ENCODE measurements around the gene PPP2R2C.
A peak's percentile ranks its signal among the peaks of the same experiment; 100 is the strongest.

The PPP2R2C gene

DNA sequence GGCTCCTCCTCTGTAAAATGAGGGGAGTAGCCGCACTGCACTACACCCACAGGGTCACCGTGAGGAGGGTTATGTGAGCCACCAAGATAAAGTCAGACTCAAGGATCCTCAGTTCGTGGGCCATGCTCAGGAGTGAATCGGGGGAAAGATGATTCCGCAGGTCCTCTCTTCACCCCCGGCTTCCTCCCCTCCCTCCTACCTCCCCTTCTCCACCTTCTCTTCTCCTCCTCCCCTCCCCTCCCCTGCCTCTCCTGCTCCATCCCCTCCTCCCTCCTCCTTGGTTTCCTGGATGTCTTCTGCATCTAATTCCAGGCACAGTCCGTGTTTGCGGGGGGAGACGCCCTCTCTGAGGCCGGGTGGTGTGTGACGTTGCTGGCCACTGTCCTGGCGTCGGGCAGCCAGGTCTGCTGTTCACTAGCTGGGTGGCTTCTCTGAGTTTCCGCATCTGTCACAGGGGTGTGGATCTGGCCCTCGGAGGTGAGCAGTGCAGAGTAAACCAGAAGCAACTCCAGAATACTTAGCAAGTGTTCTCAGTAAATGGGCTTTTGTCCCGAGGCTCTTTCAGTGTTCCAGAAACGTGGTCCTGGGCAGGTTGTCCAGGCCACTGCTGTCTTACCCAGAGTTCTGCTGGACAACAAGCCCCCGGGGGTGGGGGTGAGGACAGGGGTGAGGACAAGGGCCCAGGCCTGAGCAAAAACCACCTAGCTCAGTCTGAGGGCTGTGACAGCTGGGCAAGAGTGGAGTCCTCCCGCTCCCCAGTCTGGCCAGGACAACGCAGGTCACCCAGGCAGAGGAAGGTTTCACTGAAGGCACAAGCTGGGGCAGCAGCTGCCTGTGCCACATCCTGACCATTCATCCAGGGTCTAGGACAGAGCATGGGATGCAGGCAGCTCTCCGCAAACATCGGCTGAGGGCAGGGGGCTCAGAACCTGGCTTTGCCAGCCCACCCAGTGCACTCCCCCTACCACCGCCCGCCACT lies 92.4 kb downstream of the PPP2R2C start:
- DNase-seq (ENCODE audit: low read depth) = no peak

DNA sequence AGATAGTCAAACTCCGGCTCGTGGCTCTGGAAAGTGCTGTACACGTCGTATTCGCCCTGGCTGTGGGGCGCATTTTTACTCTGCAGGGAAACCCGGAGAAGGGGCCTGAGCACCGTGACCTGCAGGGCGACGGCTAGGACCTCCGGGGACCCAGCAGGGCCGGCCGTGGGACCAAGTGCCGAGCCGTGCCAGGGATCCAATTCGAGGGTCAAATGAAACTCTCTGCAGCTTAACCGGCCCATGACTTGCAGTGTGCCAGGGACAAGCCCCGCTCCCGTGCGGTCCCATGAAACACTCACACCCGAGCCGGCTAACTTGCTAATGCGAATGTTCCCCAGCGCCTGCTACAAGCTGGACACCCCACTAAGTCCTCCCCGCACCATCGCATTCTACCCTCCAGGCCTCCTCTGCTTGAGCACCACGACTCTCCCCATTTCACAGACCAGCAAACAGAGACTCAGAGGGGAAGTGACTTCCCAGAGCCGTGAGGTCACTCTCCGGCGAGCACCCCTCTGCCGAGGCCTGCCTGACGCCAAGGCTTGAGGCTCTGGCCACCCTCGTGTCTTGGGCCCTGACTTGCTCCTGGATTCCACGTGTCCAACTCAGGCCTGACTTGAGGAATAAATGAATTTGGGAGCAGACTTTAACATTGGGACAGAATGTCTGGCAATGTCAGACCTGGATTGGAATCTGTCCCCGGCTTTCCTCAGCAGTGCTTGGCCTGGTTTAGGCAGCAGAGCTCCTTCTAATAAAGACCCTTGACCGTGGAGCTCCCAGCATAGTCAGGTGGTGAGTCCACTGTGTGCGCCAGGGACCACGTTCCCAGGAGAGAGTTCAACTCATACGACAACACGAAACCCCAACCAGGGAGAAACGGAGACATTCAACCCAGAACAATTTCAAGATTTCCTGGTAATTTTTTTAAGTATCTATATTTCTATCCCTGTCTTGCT lies 93.6 kb downstream of the PPP2R2C start:
- no peak for DNase-seq (ENCODE audit: low read depth)

DNA sequence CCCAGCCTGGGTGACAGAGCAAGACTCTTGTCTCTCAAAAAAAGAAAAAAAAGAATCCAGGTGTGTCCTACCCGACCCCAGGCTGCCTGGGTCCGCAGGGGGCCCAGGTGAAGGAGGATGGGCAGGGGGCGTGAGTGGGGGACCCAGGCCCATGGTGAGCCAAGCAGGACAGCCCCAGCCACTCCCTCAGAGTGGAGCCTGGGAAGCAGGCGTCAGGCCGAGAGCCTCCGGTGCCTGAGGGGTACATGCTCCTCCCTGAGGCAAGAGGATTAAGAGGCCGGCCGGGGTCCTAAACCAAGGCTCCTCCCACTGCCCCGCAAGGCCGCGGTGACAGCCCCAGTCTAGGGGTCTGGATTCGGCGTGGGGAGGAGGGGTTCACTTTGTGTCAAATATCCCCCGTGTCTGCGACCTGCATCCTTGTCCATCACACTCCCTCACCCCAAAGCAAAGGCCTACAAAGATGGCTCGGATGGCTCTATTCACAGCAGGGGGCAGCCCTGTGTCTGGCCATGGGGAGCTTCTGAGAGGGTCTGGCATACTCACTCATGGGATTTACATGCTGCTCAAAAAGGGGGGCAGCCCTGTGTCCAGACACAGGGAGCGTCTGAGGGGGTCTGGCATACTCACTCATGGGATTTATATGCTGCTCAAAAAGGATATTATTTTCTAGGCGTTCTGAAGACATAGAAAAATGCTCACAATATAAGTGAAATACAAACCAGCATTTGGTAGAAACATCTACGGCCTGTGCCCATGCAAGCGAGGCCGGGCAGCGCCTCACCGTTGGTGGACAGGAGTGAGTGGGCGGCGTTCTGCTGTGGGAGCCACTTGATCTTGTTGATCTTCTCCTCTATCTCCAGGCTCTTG lies 94.6 kb downstream of the PPP2R2C start:
- DNase-seq (ENCODE audit: low read depth) = no peak

DNA sequence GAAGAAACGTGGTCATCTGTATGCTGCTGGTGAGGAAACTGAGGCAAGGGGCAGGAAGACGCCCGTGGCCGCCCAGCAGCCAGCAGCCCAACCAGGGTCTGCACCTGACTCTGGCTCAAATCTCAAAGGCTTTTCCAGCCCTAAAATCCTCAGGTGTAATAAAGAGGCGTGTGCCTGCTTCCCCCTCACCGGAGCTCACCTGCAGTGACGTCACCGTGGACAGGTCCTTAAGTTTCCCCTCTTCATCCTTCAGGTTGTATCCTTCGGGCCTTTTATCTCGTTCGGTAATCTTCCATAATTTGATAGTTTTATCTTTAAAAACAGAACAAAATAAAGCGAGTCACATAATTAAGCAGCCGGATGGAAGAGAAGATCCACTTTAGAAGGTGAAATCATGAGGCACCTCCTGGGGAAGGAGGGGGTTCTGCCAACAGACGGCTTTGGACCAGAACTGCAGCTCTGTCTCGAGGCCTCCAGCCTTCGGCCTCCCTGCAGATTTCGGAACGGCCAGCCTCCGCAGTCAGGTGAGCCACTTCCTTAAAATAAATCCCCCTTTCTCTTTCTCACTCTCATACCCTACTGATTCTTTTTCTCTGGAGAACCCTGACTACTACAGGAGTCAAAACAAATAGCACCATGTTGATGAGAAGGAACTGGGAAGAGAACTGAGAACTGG lies 96.7 kb downstream of the PPP2R2C start:
- DNase-seq (ENCODE audit: low read depth) = no peak

DNA sequence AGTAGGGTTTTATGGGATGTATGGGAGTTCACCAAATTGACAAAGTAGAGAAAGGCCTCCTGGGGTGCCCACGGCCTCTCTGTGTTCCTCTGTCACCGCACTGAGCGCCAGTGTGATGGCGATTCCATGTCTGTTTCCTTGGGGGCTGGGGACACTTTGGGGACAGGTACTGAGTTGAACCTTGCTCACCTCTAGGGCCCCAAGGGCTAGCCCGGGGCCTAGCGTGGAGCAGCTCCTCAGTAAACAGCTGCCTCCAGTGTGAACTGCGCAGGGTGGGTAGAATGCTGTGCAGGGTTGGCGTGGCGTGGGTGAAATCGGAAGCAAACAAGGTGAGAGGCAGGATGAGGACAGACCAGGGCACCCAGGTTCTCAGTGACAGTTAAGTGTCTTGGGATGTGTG lies 97.8 kb downstream of the PPP2R2C start:
- no peak for DNase-seq (ENCODE audit: low read depth)

DNA sequence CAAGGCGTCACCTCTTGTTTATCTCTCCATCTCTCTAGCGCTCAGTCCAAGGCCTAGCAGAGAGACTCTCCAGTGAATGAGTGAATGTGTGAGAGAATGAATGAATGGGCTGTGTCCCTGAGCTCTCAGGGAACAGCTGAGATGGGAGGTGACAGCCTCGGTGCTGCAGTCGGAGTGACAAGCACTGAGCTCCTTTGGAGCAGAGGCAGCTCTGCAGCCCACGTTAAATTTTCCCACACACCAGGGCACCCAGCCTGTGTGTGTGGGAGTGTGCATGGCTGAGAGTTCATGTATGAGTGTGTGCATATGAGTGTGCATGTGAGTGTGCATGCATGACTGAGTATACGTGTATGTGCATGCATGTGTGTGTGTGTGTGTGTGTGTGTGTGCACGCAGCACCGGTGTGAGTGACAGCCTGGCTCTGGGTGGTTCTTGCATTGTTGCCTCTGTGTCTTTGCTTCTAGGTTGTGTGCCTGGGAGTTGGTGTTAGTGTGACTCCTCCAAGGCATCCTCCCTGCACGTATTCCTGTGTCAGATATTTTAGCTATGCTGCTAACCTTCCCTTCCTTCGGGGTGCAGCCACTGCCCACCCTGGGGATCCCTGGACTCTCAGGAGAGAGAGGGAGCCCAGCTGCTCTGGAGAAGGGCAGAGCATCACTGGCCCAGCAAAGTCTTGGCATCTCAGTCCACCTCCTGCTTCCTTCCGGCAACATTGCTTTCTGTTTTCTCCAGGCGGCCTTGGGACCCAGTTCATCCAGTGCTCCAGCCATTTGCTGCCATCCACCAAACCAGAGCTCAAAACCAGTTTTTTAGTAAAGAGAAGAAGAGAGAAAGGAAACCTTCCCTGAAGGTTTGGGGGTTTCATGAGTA lies 98.6 kb downstream of the PPP2R2C start:
- no peak for DNase-seq (ENCODE audit: low read depth)

DNA sequence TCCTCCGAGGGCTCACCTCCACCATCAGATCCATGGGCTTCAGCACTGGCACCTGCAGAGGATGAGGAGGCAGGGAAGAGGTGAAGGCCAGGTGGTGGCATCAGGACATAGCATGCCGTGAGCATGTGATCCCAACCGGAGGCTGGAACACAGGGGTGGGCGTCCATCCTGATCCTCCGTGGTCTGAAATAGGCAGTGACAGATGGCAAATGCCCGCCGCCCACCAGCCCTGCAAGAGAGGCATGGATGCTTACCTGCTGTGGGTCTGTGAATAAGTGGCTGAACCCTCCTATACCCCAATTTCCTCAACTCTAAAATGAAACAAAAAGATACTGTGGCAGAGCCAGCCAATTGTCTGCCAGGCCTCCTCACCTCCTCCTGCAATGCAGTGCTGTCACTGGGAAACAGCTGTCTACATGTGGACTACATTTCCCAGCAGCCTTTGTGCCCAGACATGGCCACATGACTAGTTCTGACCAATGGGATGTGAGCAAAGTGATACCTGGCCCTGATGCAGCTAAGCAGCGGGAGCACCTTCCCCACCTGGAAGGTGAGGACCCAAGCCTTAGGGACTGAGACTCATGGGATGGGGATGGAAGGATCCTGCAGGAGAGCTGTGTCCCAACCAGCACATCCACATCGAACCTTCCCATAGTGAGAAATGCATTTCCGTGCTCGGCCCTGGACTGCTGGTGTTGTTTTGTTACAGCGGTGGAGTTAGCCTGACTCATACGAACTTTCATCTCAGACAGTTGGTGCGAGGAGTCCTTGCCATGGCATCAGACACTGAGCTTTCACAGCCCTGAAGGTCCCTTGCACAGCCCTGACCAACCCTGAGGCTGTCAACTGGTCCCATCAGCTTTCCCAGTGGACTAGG lies 99.5 kb downstream of the PPP2R2C start:
- DNase-seq (ENCODE audit: low read depth) = peak; percentile 10

DNA sequence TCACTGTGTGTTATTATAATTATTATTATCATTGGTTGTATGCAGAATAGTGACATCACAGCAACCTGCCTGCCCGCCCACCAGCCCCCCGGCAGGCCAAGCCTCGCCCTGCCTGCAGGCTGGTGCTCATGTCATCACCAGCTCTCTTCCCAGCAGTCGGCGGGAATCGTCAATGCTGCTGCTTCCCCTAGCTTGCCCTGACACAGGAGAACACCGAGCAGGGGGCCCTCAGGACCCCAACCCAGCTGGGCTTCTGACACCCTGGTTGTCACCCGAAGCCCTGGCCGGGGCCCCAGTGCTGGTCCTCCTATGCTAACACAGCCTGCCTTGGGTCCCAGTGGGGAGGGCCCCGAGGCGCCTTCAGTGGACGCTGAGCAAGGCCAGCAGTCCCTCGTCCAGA lies 100.6 kb downstream of the PPP2R2C start:
- DNase-seq (ENCODE audit: low read depth) = no peak

DNA sequence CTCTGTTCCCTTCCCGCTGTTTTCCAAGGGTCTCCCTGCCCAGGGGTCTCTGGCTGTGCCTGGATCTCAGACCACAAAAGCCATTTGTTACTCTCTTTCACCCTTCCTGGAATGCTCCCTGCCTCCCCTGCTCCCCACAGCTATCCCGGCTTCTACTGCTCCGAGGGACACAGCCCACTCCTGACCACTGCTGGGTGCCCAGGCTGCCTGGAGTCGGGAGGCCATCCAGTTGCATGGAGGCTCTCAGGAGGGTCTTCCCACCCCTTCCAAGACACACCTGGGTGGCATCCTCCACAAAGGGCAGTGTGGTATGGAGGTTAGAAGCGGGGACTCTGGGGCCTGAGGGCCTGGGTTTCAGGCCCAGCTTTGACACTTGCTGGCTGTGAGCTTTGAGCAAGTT lies 101.1 kb downstream of the PPP2R2C start:
- no peak for DNase-seq (ENCODE audit: low read depth)

DNA sequence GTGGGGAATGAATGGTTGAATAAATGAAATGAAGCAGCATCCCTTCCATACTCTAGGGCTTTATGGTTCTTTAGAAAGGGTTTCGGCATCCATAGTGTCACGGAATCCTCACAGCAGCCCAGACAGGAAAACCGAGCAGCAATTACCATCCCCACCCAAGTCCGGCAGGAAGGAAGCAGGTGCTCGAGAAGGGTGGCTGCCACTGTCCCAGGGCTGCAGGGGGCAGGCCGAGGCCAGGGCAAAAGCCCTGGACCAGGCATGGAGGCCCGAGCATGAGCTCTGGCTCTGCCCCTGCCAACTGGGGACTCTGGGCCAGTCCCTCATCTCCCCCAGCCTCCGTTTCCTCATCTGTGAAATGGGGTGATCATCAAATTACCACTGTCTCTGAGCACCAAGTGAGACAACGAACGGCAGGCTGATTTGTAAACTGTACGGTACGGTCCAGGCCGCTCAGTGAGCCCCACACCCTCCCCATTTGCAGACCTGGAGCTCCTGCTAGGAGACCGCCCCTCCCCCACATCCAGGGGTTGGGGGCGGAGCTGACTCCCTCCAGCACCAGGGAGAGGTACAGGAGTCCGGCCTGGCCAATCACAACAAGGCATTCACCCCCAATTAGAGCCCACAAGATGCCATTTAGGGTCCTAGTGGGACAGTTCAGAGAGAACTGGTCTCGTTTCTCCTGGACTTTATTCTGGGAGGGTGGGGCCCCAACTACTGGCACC lies 102.3 kb downstream of the PPP2R2C start:
- DNase-seq (ENCODE audit: low read depth) = no peak

DNA sequence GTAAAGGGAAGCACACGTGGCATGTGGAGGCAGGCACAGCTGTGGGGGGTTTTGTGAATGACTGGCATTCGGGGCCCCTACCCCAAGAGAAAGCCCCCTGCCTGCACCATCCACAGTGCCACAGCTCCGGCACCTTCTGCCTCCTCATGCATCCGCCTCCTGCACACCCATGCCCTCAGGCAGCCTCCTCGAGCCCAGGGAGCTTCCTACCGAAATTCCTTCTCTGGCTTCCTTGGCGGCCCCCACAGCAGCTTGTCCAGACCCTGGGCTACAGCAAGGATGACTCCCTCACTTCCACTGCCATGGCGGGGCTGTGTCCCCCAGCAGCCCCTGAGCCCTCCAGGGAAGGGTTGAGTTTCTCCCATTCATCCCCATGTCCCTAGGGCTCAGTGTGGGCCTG lies 102.9 kb downstream of the PPP2R2C start:
- DNase-seq (ENCODE audit: low read depth) = no peak

DNA sequence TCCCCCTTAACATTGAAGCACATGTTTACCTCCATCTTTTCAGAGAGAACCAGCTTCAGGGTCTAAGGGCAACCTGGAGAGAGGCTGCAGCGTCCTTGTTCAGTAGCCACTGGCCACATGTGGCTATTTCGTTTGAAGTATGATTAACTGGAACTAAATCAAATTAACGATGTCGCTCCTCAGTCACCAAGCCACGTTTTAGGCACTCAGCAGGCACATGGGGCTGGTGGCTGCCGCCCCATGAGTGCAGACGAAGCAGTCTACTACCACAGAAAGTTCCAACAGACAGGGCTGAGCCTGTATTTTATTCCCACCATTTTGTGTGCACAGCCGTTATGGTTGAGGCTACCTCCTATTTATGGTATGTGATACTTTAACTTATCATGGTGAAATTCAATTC lies 103.4 kb downstream of the PPP2R2C start:
- no peak for DNase-seq (ENCODE audit: low read depth)

DNA sequence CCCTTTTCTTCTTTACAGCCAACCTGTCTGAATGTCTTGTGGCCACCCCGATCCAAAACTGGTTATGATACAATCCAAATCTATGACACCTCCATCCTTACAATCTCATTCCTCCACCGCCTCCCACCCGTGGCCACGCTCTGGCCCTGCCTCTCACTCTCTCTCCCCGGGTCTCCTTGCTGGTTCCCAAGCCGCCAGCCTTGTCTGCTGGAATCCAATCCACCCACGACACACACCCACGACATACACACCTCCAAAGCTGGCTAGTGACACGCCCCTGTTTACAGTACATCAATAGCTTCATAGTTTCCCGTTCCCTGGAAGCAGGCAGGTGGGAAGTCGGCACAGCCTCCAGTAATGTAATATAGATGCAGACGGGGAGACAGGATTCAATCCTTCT lies 103.8 kb downstream of the PPP2R2C start:
- no peak for DNase-seq (ENCODE audit: low read depth)

DNA sequence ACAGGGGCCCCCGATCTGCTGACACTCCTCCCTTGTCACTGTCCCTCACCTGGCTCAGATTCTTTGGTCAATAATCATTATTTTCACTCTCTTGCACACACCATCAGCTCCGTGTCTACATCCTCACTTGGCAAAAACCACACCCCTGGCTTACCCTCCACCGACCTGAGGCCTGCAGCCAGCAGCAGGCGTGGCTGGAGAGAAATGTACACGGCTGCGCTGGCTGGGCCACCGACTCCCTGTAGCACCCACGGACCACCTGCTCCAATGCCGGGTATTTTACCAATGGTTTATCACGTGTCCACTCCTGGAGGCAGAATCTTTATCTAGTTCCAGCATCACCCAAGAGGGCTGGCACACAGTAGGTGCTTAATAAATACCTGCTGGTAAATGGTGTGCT lies 104.3 kb downstream of the PPP2R2C start:
- no peak for DNase-seq (ENCODE audit: low read depth)

DNA sequence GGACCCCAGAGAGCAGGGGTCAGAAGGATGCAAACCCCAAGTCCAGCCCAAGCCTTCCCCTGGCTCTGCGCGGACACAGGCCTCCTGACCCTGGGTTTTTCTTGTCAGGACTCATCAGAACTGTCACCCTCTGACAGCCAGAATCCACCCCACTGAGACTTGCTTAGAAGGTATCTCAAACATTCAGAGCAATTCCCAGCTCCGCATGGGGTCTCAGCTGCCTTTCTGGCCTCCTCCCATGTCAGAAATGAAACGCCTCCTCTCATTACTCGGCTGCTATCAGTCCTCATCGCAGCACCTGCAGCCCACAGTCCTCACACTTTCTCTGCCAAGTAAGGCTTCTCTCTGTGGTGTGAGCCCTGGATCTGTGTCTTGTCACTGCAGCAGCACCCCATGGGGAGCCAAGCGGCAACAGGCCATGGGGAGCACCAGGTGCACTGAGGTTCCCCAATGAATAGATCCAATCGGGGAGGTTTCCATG lies 105.0 kb downstream of the PPP2R2C start:
- DNase-seq (ENCODE audit: low read depth) = no peak

DNA sequence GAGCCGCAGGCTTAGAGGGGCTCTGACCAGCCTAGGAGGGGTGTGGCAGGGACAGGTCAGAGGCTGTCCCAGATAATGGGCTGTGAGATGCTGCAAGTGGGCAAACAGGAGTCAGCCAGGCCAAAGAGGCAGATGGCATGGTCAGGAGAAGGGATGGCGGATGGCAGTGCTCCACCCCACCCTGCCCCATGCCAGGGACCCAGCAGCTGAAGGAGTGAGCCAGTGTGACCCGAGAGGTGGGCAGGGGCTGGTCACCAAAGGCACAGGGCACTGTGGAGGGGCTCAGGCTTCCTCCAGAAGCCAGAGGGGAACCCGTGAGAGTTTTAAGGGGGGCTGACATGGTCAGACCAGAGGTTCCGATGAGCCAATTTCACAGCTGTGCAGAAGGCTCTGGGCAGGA lies 105.8 kb downstream of the PPP2R2C start:
- no peak for DNase-seq (ENCODE audit: low read depth)

DNA sequence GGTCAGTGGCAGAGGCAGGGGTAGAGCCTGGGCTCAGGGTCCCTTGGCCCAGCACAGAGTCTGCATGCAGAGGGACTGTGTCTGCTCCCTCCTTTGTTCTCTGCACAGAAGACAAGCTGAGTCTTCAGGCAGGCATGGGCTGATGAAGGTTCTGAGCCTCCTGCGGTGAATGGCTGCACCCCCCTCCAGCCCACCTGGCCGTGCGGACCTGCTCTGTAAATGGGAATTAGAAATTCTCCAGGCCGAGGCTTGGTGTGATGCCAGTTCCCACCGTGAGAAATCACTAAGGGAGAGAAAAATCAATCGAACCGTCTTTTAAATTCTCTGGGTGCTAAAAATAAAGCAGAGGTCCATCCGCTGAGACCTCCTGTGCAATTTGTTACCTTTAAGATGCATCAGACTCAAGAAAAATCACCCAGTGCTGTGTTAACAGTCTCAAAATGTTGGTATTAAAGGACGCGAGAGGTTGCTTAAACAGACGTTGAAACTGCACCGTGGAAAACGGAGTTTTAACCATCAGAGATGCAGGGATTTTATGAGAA lies 106.8 kb downstream of the PPP2R2C start:
- no peak for DNase-seq (ENCODE audit: low read depth)

DNA sequence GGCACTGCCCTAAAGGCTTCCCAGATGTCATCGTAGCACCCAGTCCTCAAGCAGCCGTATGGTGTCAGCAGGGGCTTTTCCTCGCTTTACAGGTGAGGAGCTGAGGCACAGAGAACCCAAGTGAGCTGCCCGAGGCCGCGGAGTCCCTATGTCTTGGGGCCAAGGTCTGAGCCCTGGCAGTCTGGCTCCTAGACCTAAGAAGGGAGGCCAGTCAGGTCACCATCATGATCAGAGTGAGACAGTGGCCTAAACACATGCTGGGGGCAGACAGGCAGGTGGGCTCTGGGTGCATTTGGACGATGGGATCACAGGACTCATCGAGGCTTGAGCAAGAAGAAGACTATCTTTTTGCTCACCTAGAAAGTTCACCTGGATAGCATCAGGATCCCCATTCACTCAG lies 107.8 kb downstream of the PPP2R2C start:
- no peak for DNase-seq (ENCODE audit: low read depth)
